IMR-90 (cell line): Measurements from ENCODE around the gene KCNQ2. TPM values are rescaled to one million over a fixed set of nuclear protein-coding genes. Genes with fewer than 3 reads are reported as not detected.

Experiments
- ATAC-seq: fragments of 200-7000 bp; cut with Tn5 transposase; 2 replicates; pipeline ENCODE4 v1.9.1; 2020; ENCODE audit warnings: low read depth, mild to moderate bottlenecking, moderate library complexity
- BruUV-seq: library from RNA; stranded (reverse); fragments of 400-500 nt; replicated peaks from 2 replicates; lab custom pipeline; 2021; lab: Mats Ljungman, UMichigan
- CTCF ChIA-PET: fragments of 300-600 bp; formaldehyde crosslinking; extraction: SDS; loops from one replicate; lab custom pipeline; 2021; ENCODE audit warnings: antibody characterized with exemption; lab: Yijun Ruan, JAX
- POLR2A ChIA-PET: fragments of 300-600 bp; sonication (Branson Sonifier 250); formaldehyde crosslinking; loops from one replicate; lab custom pipeline; 2022; ENCODE audit warnings: antibody characterized with exemption; ENCODE audit not compliant: unreplicated experiment; lab: Charles Lee
- DNase-seq: peaks from one replicate; pipeline ENCODE4 v3.0.0; 2013
- H2AFZ ChIP-seq: replicated peaks from 2 replicates; pipeline ENCODE3; 2013; ENCODE audit warnings: low read length, mild to moderate bottlenecking; ENCODE audit not compliant: poor library complexity
- H2AK5ac ChIP-seq: 2 replicates; pipeline ENCODE4 v1.6.1; 2013; ENCODE audit warnings: low read depth, low read length, inconsistent platforms
- H2AK9ac ChIP-seq: replicated peaks from 2 replicates; pipeline ENCODE3; 2013; ENCODE audit warnings: mild to moderate bottlenecking, low read depth, low read length, moderate library complexity; ENCODE audit not compliant: poor library complexity
- H2BK120ac ChIP-seq: 2 replicates; pipeline ENCODE4 v1.6.1; 2013; ENCODE audit warnings: low read depth, low read length, inconsistent platforms
- H2BK15ac ChIP-seq: 3 replicates; pipeline ENCODE4 v1.6.1; 2013; ENCODE audit warnings: low read depth, low read length, inconsistent platforms
- H2BK20ac ChIP-seq: 2 replicates; pipeline ENCODE4 v1.6.1; 2013; ENCODE audit warnings: low read depth, mild to moderate bottlenecking, inconsistent platforms, low read length, moderate library complexity
- H2BK5ac ChIP-seq: 2 replicates; pipeline ENCODE4 v1.6.1; 2013; ENCODE audit warnings: mild to moderate bottlenecking, low read depth, low read length, inconsistent platforms; ENCODE audit not compliant: poor library complexity, severe bottlenecking
- H3K14ac ChIP-seq: replicated peaks from 2 replicates; pipeline ENCODE4 v1.6.1; 2013; ENCODE audit warnings: low read depth, low read length, inconsistent platforms
- H3K18ac ChIP-seq: 2 replicates; pipeline ENCODE4 v1.6.1; 2013; ENCODE audit warnings: low read depth, low read length, control low read depth
- H3K23ac ChIP-seq: 2 replicates; pipeline ENCODE4 v1.6.1; 2013; ENCODE audit warnings: low read depth, low read length, inconsistent platforms
- H3K27ac ChIP-seq: 2 replicates; pipeline ENCODE4 v1.5.1; 2013; ENCODE audit warnings: mild to moderate bottlenecking, control low read depth, low read length; ENCODE audit not compliant: insufficient read depth
- H3K27me3 ChIP-seq: 2 replicates; pipeline ENCODE4 v1.6.1; 2013; ENCODE audit warnings: low read length; ENCODE audit not compliant: control insufficient read depth, insufficient read depth
- H3K36me3 ChIP-seq: 2 replicates; pipeline ENCODE4 v1.6.1; 2013; ENCODE audit warnings: low read length, mixed read lengths; ENCODE audit not compliant: control insufficient read depth, insufficient read depth
- H3K4ac ChIP-seq: 2 replicates; pipeline ENCODE4 v1.6.1; 2013; ENCODE audit warnings: low read depth, low read length, inconsistent platforms
- H3K4me1 ChIP-seq: 2 replicates; pipeline ENCODE4 v1.6.1; 2013; ENCODE audit warnings: low read length, mixed read lengths; ENCODE audit not compliant: control insufficient read depth, insufficient read depth
- H3K4me2 ChIP-seq: 2 replicates; pipeline ENCODE4 v1.6.1; 2013; ENCODE audit warnings: low read depth, mild to moderate bottlenecking, control low read depth, low read length, moderate library complexity
- H3K4me3 ChIP-seq: 2 replicates; pipeline ENCODE4 v1.5.1; 2013; ENCODE audit warnings: low read depth, mild to moderate bottlenecking, control low read depth, low read length, moderate library complexity; ENCODE audit not compliant: insufficient read depth
- H3K56ac ChIP-seq: 2 replicates; pipeline ENCODE4 v1.6.1; 2013; ENCODE audit warnings: low read length, inconsistent platforms; ENCODE audit not compliant: insufficient read depth; ENCODE audit errors: extremely low read depth
- H3K79me1 ChIP-seq, 2 experiments: 2 replicates each; pipeline ENCODE4 v1.6.1; 2013; ENCODE audit warnings: low read length in 2 of 2, inconsistent platforms in 1 of 2, low read depth in 1 of 2
- H3K9ac ChIP-seq: 2 replicates; pipeline ENCODE4 v1.6.1; 2013; ENCODE audit warnings: low read depth, low read length, control low read depth
- H3K9me1 ChIP-seq: 2 replicates; pipeline ENCODE4 v1.6.1; 2013; ENCODE audit warnings: low read length, inconsistent platforms; ENCODE audit not compliant: insufficient read depth
- H3K9me3 ChIP-seq: 2 replicates; pipeline ENCODE4 v1.6.1; 2013; ENCODE audit warnings: low read length; ENCODE audit not compliant: control insufficient read depth, insufficient read depth
- H4K20me1 ChIP-seq: 2 replicates; pipeline ENCODE4 v1.6.1; 2013; ENCODE audit warnings: low read length, inconsistent platforms; ENCODE audit not compliant: insufficient read depth
- H4K5ac ChIP-seq: 2 replicates; pipeline ENCODE4 v1.6.1; 2013; ENCODE audit warnings: mild to moderate bottlenecking, low read depth, low read length, control low read depth
- H4K8ac ChIP-seq, 2 experiments: 2 replicates each; pipeline ENCODE4 v1.6.1; 2013; ENCODE audit warnings: low read depth in 2 of 2, low read length in 2 of 2, control low read depth in 1 of 2, inconsistent platforms in 1 of 2
- H4K91ac ChIP-seq: 2 replicates; pipeline ENCODE4 v1.6.1; 2013; ENCODE audit warnings: low read depth, low read length, inconsistent platforms; ENCODE audit not compliant: insufficient read depth
- BHLHE40 ChIP-seq: fragments of 150-350 bp; IDR thresholded peaks from 2 replicates; pipeline ENCODE4 v1.6.1; 2016; ENCODE audit warnings: mild to moderate bottlenecking, low read depth, low read length
- FOS ChIP-seq: fragments of 150-350 bp; IDR thresholded peaks from 2 replicates; pipeline ENCODE4 v1.6.1; 2016; ENCODE audit warnings: low read depth, low read length
- MAFK ChIP-seq: IDR thresholded peaks from 2 replicates; pipeline ENCODE4 v1.6.1; 2012; ENCODE audit warnings: low read depth, low read length, improper control_type of control experiment
- MAZ ChIP-seq: IDR thresholded peaks from 2 replicates; pipeline ENCODE4 v1.6.1; 2012; ENCODE audit warnings: low read depth, mild to moderate bottlenecking, low read length, improper control_type of control experiment, moderate library complexity, borderline replicate concordance
- MXI1 ChIP-seq: IDR thresholded peaks from 2 replicates; pipeline ENCODE4 v1.6.1; 2012; ENCODE audit warnings: low read depth, mild to moderate bottlenecking, low read length, moderate library complexity, borderline replicate concordance
- NFE2L2 ChIP-seq: fragments of 150-350 bp; IDR thresholded peaks from 2 replicates; pipeline ENCODE4 v1.6.1; 2016; ENCODE audit warnings: low read depth, mild to moderate bottlenecking, low read length
- POLR2A ChIP-seq: IDR thresholded peaks from 2 replicates; pipeline ENCODE4 v1.6.1; 2012; ENCODE audit warnings: mild to moderate bottlenecking, low read depth, low read length
- WGBS, 2 experiments: methylation state at CpG; one replicate each; pipeline versions ENCODE4 v1.1.5 to v1.1.7; 2013; ENCODE audit warnings: missing lambda C conversion rate in 2 of 2; ENCODE audit not compliant: insufficient read length in 1 of 2; ENCODE audit errors: extremely low coverage in 2 of 2; 5-methylcytosine and 5-hydroxymethylcytosine counted together
- dilution Hi-C: fragments of 300-500 bp; cut with HindIII; formaldehyde crosslinking; loops from one replicate; pipeline ENCODE4 v1.14.3; 2018; ENCODE audit warnings: low sequenced_read_pairs; ENCODE audit not compliant: unreplicated experiment
- in situ Hi-C: fragments of 300-500 bp; cut with MboI; formaldehyde crosslinking; loops from 3 replicates; pipeline ENCODE4 v1.14.3; 2019; ENCODE audit warnings: low sequenced_read_pairs, inconsistent platforms, mixed read lengths
- intact Hi-C: fragments of 100-400 bp; cut with micrococcal nuclease; formaldehyde crosslinking; loops from 2 replicates; pipeline ENCODE4 v1.10.0; 2022
- polyA plus RNA-seq, 3 experiments: library from polyadenylated mRNA; depleted of rRNA; stranded (reverse); fragments of >200 nt; gene quantifications; 2 replicates each; pipeline ENCODE4 v1.2.3, GENCODE V29; 2012; ENCODE audit warnings: low replicate concordance in 1 of 3
- total RNA-seq: library from RNA; depleted of rRNA; stranded (reverse); fragments of >200 nt; gene quantifications from 2 replicates; pipeline ENCODE4 v1.2.3, GENCODE V29; 2012
- TF ChIP-seq, protein P1 (sequence below): conservative IDR thresholded peaks from 2 replicates; pipeline ENCODE4 v1.5.1; 2012; ENCODE audit warnings: mild to moderate bottlenecking, low read depth, low read length, improper control_type of control experiment

The KCNQ2 gene
- total and polyA plus RNA-seq, 2 of the 4 experiments (the other 2 are of a cell fraction): 0.02 TPM; not detected in 1

GRCh38 chr20:63433351-63433750 is 39.1 kb downstream of the KCNQ2 start:
- Histone ChIP-seq H3K4me2 (no peak overlapping the region), H4K5ac (no peak overlapping the region), H3K4me1 (no peaks in the 10 kb centered on the region), H3K9me3 (no peaks in the 10 kb centered on the region), H3K27me3 (no peaks in the 10 kb centered on the region; the same call in 1 of the 2 replicates), H2BK5ac (no peak overlapping the region), H3K18ac (no peak overlapping the region), H4K91ac (no peak overlapping the region), H3K56ac (no peak overlapping the region), H2BK20ac (no peak overlapping the region), H3K9ac (no peak overlapping the region), H3K4ac (no peak overlapping the region), H2BK15ac (no peak overlapping the region), H4K20me1 (no peaks in the 10 kb centered on the region), H3K14ac (no peak overlapping the region), H4K8ac (no peak overlapping the region), H3K79me1 (no peaks in the 10 kb centered on the region), H2AFZ (no peak overlapping the region), H3K23ac (no peak overlapping the region), H2AK9ac (no peak overlapping the region), H3K9me1 (no peaks in the 10 kb centered on the region), H2AK5ac (no peak overlapping the region), H3K4me3 (no peak overlapping the region), H2BK120ac (no peak overlapping the region), H3K36me3 (no peaks in the 10 kb centered on the region), H3K27ac (no peak overlapping the region)
- DNase-seq: no peak
- ATAC-seq: no peak
- POLR2A ChIA-PET: no interaction called here
- WGBS, 2 experiments: 87% methylated on average over 10 of the region's 18 CpGs; no CpG with 5 or more reads in 1 of the 2 experiments
- CTCF ChIA-PET: no interaction called here
- TF ChIP-seq, protein P1, sequence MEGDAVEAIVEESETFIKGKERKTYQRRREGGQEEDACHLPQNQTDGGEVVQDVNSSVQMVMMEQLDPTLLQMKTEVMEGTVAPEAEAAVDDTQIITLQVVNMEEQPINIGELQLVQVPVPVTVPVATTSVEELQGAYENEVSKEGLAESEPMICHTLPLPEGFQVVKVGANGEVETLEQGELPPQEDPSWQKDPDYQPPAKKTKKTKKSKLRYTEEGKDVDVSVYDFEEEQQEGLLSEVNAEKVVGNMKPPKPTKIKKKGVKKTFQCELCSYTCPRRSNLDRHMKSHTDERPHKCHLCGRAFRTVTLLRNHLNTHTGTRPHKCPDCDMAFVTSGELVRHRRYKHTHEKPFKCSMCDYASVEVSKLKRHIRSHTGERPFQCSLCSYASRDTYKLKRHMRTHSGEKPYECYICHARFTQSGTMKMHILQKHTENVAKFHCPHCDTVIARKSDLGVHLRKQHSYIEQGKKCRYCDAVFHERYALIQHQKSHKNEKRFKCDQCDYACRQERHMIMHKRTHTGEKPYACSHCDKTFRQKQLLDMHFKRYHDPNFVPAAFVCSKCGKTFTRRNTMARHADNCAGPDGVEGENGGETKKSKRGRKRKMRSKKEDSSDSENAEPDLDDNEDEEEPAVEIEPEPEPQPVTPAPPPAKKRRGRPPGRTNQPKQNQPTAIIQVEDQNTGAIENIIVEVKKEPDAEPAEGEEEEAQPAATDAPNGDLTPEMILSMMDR: no peak
- TF ChIP-seq FOS (no peak), MXI1 (no peak), POLR2A (no peak), BHLHE40 (no peak), MAZ (no peak), NFE2L2 (no peak), MAFK (no peak)
- no TSS peak for BruUV-seq
- in situ Hi-C loops: no loop called here
- intact Hi-C loops: no loop called here
- dilution Hi-C loops: no loop called here
